COLO829 (cell line): ENCODE measurements around the gene PCNT.

Experiments
- DNase-seq: peaks from one replicate; pipeline ENCODE4 v3.0.0; 2012; ENCODE audit warnings: low spot score

PCNT gene, protein sequence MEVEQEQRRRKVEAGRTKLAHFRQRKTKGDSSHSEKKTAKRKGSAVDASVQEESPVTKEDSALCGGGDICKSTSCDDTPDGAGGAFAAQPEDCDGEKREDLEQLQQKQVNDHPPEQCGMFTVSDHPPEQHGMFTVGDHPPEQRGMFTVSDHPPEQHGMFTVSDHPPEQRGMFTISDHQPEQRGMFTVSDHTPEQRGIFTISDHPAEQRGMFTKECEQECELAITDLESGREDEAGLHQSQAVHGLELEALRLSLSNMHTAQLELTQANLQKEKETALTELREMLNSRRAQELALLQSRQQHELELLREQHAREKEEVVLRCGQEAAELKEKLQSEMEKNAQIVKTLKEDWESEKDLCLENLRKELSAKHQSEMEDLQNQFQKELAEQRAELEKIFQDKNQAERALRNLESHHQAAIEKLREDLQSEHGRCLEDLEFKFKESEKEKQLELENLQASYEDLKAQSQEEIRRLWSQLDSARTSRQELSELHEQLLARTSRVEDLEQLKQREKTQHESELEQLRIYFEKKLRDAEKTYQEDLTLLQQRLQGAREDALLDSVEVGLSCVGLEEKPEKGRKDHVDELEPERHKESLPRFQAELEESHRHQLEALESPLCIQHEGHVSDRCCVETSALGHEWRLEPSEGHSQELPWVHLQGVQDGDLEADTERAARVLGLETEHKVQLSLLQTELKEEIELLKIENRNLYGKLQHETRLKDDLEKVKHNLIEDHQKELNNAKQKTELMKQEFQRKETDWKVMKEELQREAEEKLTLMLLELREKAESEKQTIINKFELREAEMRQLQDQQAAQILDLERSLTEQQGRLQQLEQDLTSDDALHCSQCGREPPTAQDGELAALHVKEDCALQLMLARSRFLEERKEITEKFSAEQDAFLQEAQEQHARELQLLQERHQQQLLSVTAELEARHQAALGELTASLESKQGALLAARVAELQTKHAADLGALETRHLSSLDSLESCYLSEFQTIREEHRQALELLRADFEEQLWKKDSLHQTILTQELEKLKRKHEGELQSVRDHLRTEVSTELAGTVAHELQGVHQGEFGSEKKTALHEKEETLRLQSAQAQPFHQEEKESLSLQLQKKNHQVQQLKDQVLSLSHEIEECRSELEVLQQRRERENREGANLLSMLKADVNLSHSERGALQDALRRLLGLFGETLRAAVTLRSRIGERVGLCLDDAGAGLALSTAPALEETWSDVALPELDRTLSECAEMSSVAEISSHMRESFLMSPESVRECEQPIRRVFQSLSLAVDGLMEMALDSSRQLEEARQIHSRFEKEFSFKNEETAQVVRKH (N-terminal part only)

DNA sequence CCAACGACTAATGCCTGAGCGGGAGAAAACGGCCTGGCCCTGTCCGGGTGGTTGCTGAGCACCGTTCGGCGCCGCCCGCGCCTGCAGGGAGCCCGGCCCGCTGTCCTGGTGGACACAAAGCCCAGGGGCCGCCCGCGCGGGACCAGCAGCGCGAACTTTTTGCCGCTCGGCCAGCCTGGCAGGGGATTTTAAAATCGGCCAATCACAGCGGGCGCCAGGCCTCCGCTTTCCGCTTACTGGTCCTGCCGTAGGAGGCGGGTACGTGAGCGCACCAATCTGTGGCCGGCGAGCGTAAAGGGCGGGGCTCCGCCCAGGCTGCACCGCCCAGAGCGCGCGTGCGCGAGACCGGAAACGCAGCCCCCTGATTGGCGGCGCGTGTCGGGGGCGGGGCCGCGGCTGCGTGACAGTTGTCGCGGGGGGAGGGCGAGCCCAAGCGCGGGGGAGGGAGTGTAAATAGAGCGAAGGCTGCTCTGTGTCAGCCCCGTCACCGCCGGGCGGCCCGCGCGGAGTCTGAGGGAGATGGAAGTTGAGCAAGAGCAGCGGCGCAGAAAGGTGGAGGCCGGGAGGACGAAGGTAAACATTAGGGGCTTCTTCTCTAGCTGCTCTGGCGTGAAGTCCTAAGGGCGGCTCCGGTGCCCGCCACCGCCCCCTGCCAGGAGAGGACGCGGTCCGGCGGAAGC is at the start of gene PCNT, which contains the start of gene C21orf58:
PCNT (plus strand) TSS at position 447 of the 680 bp plus-strand sequence; CDS start at position 520, 73 bp downstream.
C21orf58 (minus strand) TSS at position 161 of the 680 bp plus-strand sequence. CDS start 1,132 bp downstream, outside the sequence.
- DNase-seq: peak; percentile 97

- DNase-seq: no peak
Measured at GRCh38 chr21:46274797-46275390, 49.1 kb upstream of the PCNT start.

- no peak for DNase-seq
Measured at GRCh38 chr21:46284077-46284644, 39.8 kb upstream of the PCNT start.

- DNase-seq: no peak
Measured at GRCh38 chr21:46284733-46285132, 39.2 kb upstream of the PCNT start.

DNA sequence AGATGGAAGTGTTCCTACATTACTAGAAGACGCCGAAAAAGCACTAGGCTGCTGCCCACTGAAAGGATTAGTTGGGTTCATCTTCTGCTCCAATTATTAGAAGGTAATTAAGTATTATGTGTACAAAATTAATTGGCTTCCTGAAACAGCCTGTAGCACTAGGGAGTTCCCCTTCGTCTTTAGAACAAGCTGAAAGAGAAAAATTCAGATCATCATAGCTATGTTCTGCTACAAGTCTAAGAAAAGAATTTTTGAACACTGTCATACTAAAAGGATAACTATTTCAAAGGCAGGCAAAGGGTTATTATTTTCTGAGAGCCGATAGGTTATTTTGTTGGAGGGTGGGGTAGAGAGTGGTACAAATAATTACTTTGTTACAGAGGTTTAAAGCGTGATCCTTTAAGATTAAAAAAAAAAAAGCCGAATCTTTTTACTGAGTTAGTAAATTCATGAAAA is 38.7 kb upstream of the PCNT start, which contains the start of gene MCM3AP:
MCM3AP (minus strand) TSS at position 406 of the 456 bp plus-strand sequence; CDS start at position 81, 325 bp downstream.
- no peak for DNase-seq

- DNase-seq: peak; percentile 75
Measured at GRCh38 chr21:46285761-46286647, 38.0 kb upstream of the PCNT start, which contains the start of gene YBEY. Gene YBEY, plus strand, starts transcription at chr21:46286342. Its CDS starts 572 bp downstream, at chr21:46286914.

DNA sequence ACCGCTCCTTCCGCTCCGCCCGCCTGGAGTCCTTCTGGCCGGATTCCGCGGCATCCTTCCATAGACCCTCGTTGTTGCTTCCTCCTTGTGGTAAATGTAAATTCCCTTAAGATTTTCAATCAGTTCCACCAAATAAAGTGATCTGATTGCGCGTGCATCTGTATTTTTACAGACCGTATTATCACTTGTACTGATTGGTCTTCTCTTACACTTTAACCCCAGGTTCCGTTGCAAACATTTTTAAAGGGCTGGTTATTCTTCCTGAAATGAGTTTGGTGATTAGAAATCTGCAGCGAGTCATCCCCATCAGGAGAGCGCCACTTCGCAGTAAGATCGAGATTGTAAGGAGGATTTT is 37.3 kb upstream of the PCNT start:
- peak; percentile 70 for DNase-seq

GRCh38 chr21:46287541-46287940 is 36.4 kb upstream of the PCNT start:
- DNase-seq: no peak

GRCh38 chr21:46289655-46290179 is 34.2 kb upstream of the PCNT start:
- DNase-seq: no peak

GRCh38 chr21:46291561-46291960 is 32.4 kb upstream of the PCNT start:
- DNase-seq: no peak

DNA sequence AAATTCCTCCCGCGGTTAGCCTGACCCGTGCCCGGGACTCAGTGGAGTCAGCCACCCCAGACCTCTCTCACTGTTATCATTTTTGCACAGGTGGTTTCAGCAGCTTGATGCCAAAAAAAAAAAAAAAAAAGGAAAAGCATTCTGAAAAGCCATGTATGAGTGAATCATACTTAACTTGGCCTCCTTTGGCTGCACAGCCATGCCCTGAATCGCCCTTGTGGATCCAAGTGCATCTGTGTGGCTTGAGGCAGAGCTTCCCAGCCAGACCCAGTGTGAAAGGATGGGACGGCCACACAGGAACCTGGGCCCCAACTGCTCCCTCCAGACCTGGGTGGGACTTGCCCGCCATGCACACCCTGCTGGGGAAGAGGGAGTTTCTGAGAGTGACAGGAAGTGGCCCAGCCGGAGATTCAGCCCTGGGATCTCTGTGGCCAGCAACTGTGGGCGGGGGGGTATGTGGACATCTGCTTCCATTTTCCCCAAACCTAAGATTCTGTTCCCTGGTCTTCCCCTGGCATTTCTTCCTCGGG is 29.2 kb upstream of the PCNT start:
- no peak for DNase-seq

GRCh38 chr21:46295177-46295770 is 28.7 kb upstream of the PCNT start:
- no peak for DNase-seq

DNA sequence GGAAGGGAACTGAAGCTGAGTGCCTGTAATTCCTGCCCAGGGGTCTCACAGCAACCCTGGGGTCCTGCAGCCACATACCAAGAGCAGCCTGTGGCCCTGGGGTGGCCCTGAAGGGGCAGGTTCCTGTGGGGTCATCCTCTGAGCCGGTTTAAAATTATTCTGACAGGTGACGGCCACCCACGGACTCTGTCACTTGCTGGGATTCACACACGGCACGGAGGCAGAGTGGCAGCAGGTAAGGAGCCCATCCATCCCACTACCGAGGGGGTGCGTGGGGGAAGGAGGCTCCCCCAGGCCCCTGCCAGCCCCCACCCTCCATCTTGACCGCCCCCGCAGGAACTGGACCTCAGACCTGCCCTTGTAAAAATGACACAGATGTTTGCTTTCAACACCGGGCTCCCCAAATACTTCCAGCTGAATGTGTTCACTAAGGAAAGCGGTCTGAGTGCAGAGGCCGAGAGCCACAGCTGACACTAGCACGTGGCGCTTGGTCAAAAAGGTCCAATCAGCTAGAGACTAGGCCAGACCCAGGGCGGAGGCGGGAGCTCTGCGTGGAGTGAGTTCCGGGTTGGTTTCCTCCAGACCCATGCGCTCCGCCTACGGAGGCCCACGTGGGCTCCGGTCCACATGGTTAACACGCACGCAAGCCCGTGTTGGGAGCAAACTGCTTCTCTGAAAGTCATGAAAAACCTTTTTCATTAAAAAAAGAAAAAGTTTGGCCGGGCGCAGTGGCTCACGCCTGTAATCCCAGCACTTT is 27.8 kb upstream of the PCNT start:
- no peak for DNase-seq

GRCh38 chr21:46297338-46298271 is 26.4 kb upstream of the PCNT start:
- no peak for DNase-seq

DNA sequence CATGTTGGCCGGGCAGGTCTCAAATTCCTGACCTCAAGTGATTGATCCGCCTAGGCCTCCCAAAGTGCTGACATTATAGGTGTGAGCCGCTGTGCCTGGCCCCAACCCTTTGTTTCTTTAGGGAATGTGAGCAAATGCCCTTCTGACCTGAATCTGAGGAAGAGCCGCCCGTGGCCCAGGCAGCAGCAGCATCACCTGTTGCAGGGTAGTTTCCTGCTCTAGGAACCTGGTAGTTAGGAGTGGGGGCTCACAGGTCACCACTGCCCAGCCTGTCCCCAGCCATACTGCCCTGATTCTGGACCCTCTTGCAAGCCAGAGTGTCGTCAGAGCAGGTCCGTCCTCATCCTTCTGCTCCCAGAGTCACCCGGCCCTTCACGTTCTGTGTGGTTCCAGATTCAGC is 24.8 kb upstream of the PCNT start:
- no peak for DNase-seq

DNA sequence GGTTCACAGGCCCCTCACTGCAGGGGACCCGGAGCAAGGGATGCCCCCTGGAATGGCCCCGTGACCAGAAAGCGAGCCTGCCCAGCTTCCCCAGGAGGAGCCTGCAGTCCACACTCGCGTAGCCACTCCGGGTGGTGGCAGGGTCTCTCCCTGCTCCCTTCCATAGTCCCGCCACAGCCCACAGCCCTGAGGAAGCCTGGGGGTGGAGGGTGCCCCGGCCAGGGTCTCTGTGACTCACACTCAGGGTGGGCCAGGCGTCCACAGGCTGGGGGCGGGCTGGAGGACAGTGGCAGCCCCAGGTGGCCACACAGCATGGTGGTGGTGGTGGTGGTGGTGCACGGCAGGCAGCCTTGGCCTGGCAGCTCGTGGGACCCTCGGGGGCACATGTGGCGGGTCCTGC is 22.2 kb upstream of the PCNT start:
- DNase-seq: no peak
